ENCODE results near the gene IL17C.

DNA sequence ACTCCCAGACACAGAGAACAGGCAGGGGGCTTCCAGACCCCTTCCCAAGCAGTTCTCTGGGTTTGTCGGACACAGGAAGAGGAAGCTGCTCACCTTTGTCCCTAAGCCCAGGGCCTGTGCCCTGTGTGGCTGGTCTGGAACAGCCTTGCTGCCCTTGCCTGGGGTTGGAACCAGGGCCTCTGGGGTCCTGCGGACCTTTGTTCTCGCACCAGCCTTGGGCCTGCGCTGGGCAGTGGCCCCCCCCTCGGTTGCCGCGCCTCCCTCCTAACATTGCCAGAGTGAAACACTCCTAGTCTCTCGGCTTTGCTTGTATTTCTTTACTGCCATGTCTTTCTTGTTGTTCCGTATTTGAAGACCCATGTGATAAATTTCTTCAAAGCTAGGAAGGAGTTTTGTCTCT is 8.5 kb upstream of the IL17C start:
- TF ChIP-seq CTCF (IDR thresholded peaks at IDR 0.05) (no peak), POLR2A (IDR thresholded peaks at IDR 0.05) (no peak)

Measured in testis (tissue), 2 donors.